Upper lobe of right lung (tissue), 1 donor: Measurements from ENCODE around the gene SMC1B. TPM values are rescaled to one million over a fixed set of nuclear protein-coding genes. Genes with fewer than 3 reads are reported as not detected.
"Not testable (repeated sequence)": the region's sequence is repeated elsewhere in the genome, so short reads cannot be mapped to it uniquely, and the experiment has no call there.

Source experiments
- ATAC-seq: fragments of 200-7000 bp; cut with Tn5 transposase; one replicate; pipeline ENCODE4 v1.9.1; 2020; ENCODE audit warnings: mild to moderate bottlenecking, moderate library complexity
- DNase-seq: peaks from one replicate; pipeline ENCODE4 v3.0.0-alpha.2; 2020
- H3K27ac ChIP-seq: fragments of 200-600 bp; one replicate; pipeline ENCODE4 v1.8.0; 2022
- H3K27me3 ChIP-seq: fragments of 200-600 bp; one replicate; pipeline ENCODE4 v1.8.0; 2022; ENCODE audit warnings: mild to moderate bottlenecking
- H3K36me3 ChIP-seq: fragments of 200-600 bp; one replicate; pipeline ENCODE4 v1.8.0; 2022
- H3K4me1 ChIP-seq: fragments of 200-600 bp; one replicate; pipeline ENCODE4 v1.8.0; 2022
- H3K4me3 ChIP-seq: fragments of 200-600 bp; one replicate; pipeline ENCODE4 v1.8.0; 2022; ENCODE audit warnings: mild to moderate bottlenecking
- H3K9me3 ChIP-seq: fragments of 200-600 bp; one replicate; pipeline ENCODE4 v1.8.0; 2022
- CTCF ChIP-seq: fragments of 200-600 bp; IDR thresholded peaks from one replicate; pipeline ENCODE4 v1.8.0; 2022; ENCODE audit warnings: antibody characterized with exemption
- intact Hi-C: fragments of 100-400 bp; cut with DNase I; formaldehyde crosslinking; loops from one replicate; pipeline ENCODE4 v1.11.0; 2022
- total RNA-seq: library from RNA; stranded (reverse); fragmentation: NEBNext Ultra II Directional; extraction: Animal tissue kit (Norgen Biotek cat#: 25700); gene quantifications from one replicate; pipeline ENCODE4 v1.2.1, GENCODE V29; 2021
- donor health status: DM: no; HTN: yes; CAD: no; lungs with severe emphysema.

Gene SMC1B
- total RNA-seq, 1 donor from 2014 or later, result not detected

- no peak for DNase-seq
- Histone ChIP-seq H3K4me1 (peaks cover 4% of the 10 kb centered on the region), H3K36me3 (no peaks in the 10 kb centered on the region), H3K9me3 (no peaks in the 10 kb centered on the region), H3K27ac (no peak overlapping the region), H3K27me3 (peaks cover 4% of the 10 kb centered on the region), H3K4me3 (no peak overlapping the region)
- intact Hi-C loops, result no loop called here
- no peak for TF ChIP-seq CTCF
- no peak for ATAC-seq
Measured at GRCh38 chr22:45381348-45381747, 32.1 kb downstream of the SMC1B start.

GRCh38 chr22:45376703-45377102 is 36.7 kb downstream of the SMC1B start:
- Histone ChIP-seq H3K9me3 (no peaks in the 10 kb centered on the region), H3K4me1 (peaks cover 4% of the 10 kb centered on the region), H3K4me3 (no peak overlapping the region), H3K27ac (no peak overlapping the region), H3K36me3 (no peaks in the 10 kb centered on the region), H3K27me3 (no peaks in the 10 kb centered on the region)
- DNase-seq, result no peak
- ATAC-seq, result peak; percentile 66
- TF ChIP-seq CTCF, result no peak
- intact Hi-C loops, result loop anchor here (10.0 kb wide), 1 partner anchor 82 kb away; no protein-coding TSS in a partner anchor

GRCh38 chr22:45376009-45376408 is 37.4 kb downstream of the SMC1B start:
- Histone ChIP-seq H3K36me3 (no peaks in the 10 kb centered on the region), H3K4me3 (no peak overlapping the region), H3K27ac (no peak overlapping the region), H3K4me1 (peaks cover 4% of the 10 kb centered on the region), H3K9me3 (no peaks in the 10 kb centered on the region), H3K27me3 (no peaks in the 10 kb centered on the region)
- no peak for DNase-seq
- no peak for ATAC-seq
- TF ChIP-seq CTCF, result no peak
- intact Hi-C loops, result loop anchor here (10.0 kb wide), 1 partner anchor 81 kb away; no protein-coding TSS in a partner anchor

- not testable (repeated sequence) for H3K4me3 ChIP-seq, ATAC-seq, H3K4me1 ChIP-seq, H3K27ac ChIP-seq, H3K9me3 ChIP-seq, DNase-seq, H3K27me3 ChIP-seq, H3K36me3 ChIP-seq
- intact Hi-C loops, result loop anchor here (10.0 kb wide), 1 partner anchor 79 kb away; no protein-coding TSS in a partner anchor
Measured at GRCh38 chr22:45373592-45373991, 39.8 kb downstream of the SMC1B start.

GRCh38 chr22:45366713-45367112 is 46.7 kb downstream of the SMC1B start:
- Histone ChIP-seq H3K27ac (no peak overlapping the region), H3K4me1 (no peaks in the 10 kb centered on the region), H3K36me3 (no peaks in the 10 kb centered on the region), H3K27me3 (no peaks in the 10 kb centered on the region), H3K4me3 (no peak overlapping the region), H3K9me3 (no peaks in the 10 kb centered on the region)
- no peak for TF ChIP-seq CTCF
- no peak for DNase-seq
- ATAC-seq, result no peak
- intact Hi-C loops, result no loop called here

GRCh38 chr22:45359627-45360026 is 53.8 kb downstream of the SMC1B start:
- Histone ChIP-seq H3K9me3 (no peaks in the 10 kb centered on the region), H3K36me3 (no peaks in the 10 kb centered on the region), H3K4me1 (no peaks in the 10 kb centered on the region), H3K4me3 (no peak overlapping the region), H3K27me3 (no peaks in the 10 kb centered on the region), H3K27ac (no peak overlapping the region)
- ATAC-seq, result no peak
- intact Hi-C loops, result no loop called here
- TF ChIP-seq CTCF, result no peak
- DNase-seq, result no peak
